Measurements from ENCODE around the gene ACTN4.
A peak's percentile ranks its signal among the peaks of the same experiment; 100 is the strongest.

The ACTN4 gene

GRCh38 chr19:38678891-38679494 is 31.5 kb downstream of the ACTN4 start:
- no peak overlapping the region for H2BK5ac ChIP-seq (ENCODE audit: low read length)
- no peak overlapping the region for H2BK15ac ChIP-seq (replicated peaks; ENCODE audit: low read depth)
- H3K18ac ChIP-seq (ENCODE audit: low read length): no peak overlapping the region
- H3K36me3 ChIP-seq (ENCODE audit: control insufficient read depth, insufficient read depth, low read length): no peaks in the 10 kb centered on the region
- no peak overlapping the region for H3K23ac ChIP-seq (ENCODE audit: low read length)
- H3K4me3 ChIP-seq (ENCODE audit: low read length): no peak overlapping the region
- no peak overlapping the region for H3K56ac ChIP-seq (ENCODE audit: low read length)
- H3K27ac ChIP-seq (ENCODE audit: low read depth, low read length): no peak overlapping the region
- no CpG with 5 or more reads among the region's 7 CpGs for WGBS (ENCODE audit: extremely low coverage, insufficient coverage, low lambda C conversion rate)
- no peak overlapping the region for H3K4me2 ChIP-seq (ENCODE audit: low read length)
- peaks cover 43% of the 10 kb centered on the region for H3K79me1 ChIP-seq (ENCODE audit: low read length)
- no peak overlapping the region for H3K9ac ChIP-seq (ENCODE audit: low read length)
- no peak overlapping the region for H2BK120ac ChIP-seq (ENCODE audit: low read depth, low read length)
- no peak for DNase-seq
- no peaks in the 10 kb centered on the region for H3K27me3 ChIP-seq (ENCODE audit: insufficient read depth, low read length, poor library complexity)
- no peak overlapping the region for H4K5ac ChIP-seq (ENCODE audit: low read length)
- H4K8ac ChIP-seq (ENCODE audit: low read depth, low read length): no peak overlapping the region
- H3K4me1 ChIP-seq (ENCODE audit: control insufficient read depth, low read depth, low read length): peaks cover 14% of the 10 kb centered on the region
- no peak overlapping the region for H2AK5ac ChIP-seq (ENCODE audit: low read length)
- peaks cover 83% of the 10 kb centered on the region for H3K79me2 ChIP-seq (ENCODE audit: control insufficient read depth, insufficient read depth, low read length)
- no peak overlapping the region for H3K4ac ChIP-seq (ENCODE audit: low read depth, low read length)

- Histone ChIP-seq H2BK120ac (ENCODE audit: low read depth, low read length) (no peak overlapping the region), H3K27ac (ENCODE audit: low read depth, low read length) (no peak overlapping the region)
- DNase-seq: no peak
These were observed 32.4 kb downstream of the ACTN4 start for GRCh38 chr19:38679839-38680238.

GRCh38 chr19:38682195-38682867 is 34.9 kb downstream of the ACTN4 start:
- no peak for DNase-seq
- Histone ChIP-seq H2AK5ac (ENCODE audit: low read length) (peak overlapping the region; percentile 71), H2BK5ac (ENCODE audit: low read length) (no peak overlapping the region), H3K18ac (ENCODE audit: low read length) (no peak overlapping the region), H3K4me2 (ENCODE audit: low read length) (no peak overlapping the region), H3K23ac (ENCODE audit: low read length) (no peak overlapping the region), H3K4me1 (ENCODE audit: control insufficient read depth, low read depth, low read length) (peaks cover 33% of the 10 kb centered on the region), H4K5ac (ENCODE audit: low read length) (no peak overlapping the region), H3K79me2 (ENCODE audit: control insufficient read depth, insufficient read depth, low read length) (peaks cover 77% of the 10 kb centered on the region), H3K9ac (ENCODE audit: low read length) (no peak overlapping the region), H3K27me3 (ENCODE audit: insufficient read depth, low read length, poor library complexity) (no peaks in the 10 kb centered on the region), H3K79me1 (ENCODE audit: low read length) (peaks cover 39% of the 10 kb centered on the region), H2BK15ac (replicated peaks; ENCODE audit: low read depth) (no peak overlapping the region), H3K56ac (ENCODE audit: low read length) (peak overlapping the region; percentile 75), H2BK120ac (ENCODE audit: low read depth, low read length) (no peak overlapping the region), H3K4ac (ENCODE audit: low read depth, low read length) (no peak overlapping the region), H3K36me3 (ENCODE audit: control insufficient read depth, insufficient read depth, low read length) (no peaks in the 10 kb centered on the region), H3K27ac (ENCODE audit: low read depth, low read length) (peak overlapping the region; percentile 93), H3K4me3 (ENCODE audit: low read length) (no peak overlapping the region), H4K8ac (ENCODE audit: low read depth, low read length) (no peak overlapping the region)
- WGBS (ENCODE audit: extremely low coverage, insufficient coverage, low lambda C conversion rate): no CpG with 5 or more reads among the region's 11 CpGs

More at GRCh38 chr19:38679839-38680238, 32.4 kb downstream of the ACTN4 start:
- no peaks in the 10 kb centered on the region for H3K36me3 ChIP-seq (ENCODE audit: control insufficient read depth, insufficient read depth, low read length)
- no peak overlapping the region for H3K23ac ChIP-seq (ENCODE audit: low read length)
- no peak overlapping the region for H3K4ac ChIP-seq (ENCODE audit: low read depth, low read length)
- H2AK5ac ChIP-seq (ENCODE audit: low read length): no peak overlapping the region
- H4K8ac ChIP-seq (ENCODE audit: low read depth, low read length): no peak overlapping the region
- peaks cover 19% of the 10 kb centered on the region for H3K4me1 ChIP-seq (ENCODE audit: control insufficient read depth, low read depth, low read length)
- no peak overlapping the region for H3K4me3 ChIP-seq (ENCODE audit: low read length)
- H3K18ac ChIP-seq (ENCODE audit: low read length): no peak overlapping the region
- no peak overlapping the region for H2BK15ac ChIP-seq (replicated peaks; ENCODE audit: low read depth)
- H4K5ac ChIP-seq (ENCODE audit: low read length): no peak overlapping the region
- H3K4me2 ChIP-seq (ENCODE audit: low read length): no peak overlapping the region
- no peak overlapping the region for H2BK5ac ChIP-seq (ENCODE audit: low read length)
- no peak overlapping the region for H3K56ac ChIP-seq (ENCODE audit: low read length)
- H3K79me1 ChIP-seq (ENCODE audit: low read length): peaks cover 45% of the 10 kb centered on the region
- no CpG with 5 or more reads among the region's 4 CpGs for WGBS (ENCODE audit: extremely low coverage, insufficient coverage, low lambda C conversion rate)
- H3K9ac ChIP-seq (ENCODE audit: low read length): no peak overlapping the region
- H3K79me2 ChIP-seq (ENCODE audit: control insufficient read depth, insufficient read depth, low read length): peaks cover 83% of the 10 kb centered on the region
- no peaks in the 10 kb centered on the region for H3K27me3 ChIP-seq (ENCODE audit: insufficient read depth, low read length, poor library complexity)

GRCh38 chr19:38682872-38683392 is 35.5 kb downstream of the ACTN4 start:
- Histone ChIP-seq H3K9ac (ENCODE audit: low read length) (peak overlapping the region; percentile 49), H2BK5ac (ENCODE audit: low read length) (peak overlapping the region; percentile 81), H3K27me3 (ENCODE audit: insufficient read depth, low read length, poor library complexity) (no peaks in the 10 kb centered on the region), H3K79me2 (ENCODE audit: control insufficient read depth, insufficient read depth, low read length) (peaks cover 77% of the 10 kb centered on the region), H3K18ac (ENCODE audit: low read length) (peak overlapping the region; percentile 5), H4K8ac (ENCODE audit: low read depth, low read length) (no peak overlapping the region), H2BK15ac (replicated peaks; ENCODE audit: low read depth) (no peak overlapping the region), H3K4me1 (ENCODE audit: control insufficient read depth, low read depth, low read length) (peaks cover 33% of the 10 kb centered on the region), H3K56ac (ENCODE audit: low read length) (peak overlapping the region; percentile 75), H3K27ac (ENCODE audit: low read depth, low read length) (peak overlapping the region; percentile 93), H3K23ac (ENCODE audit: low read length) (no peak overlapping the region), H3K4me3 (ENCODE audit: low read length) (no peak overlapping the region), H3K4ac (ENCODE audit: low read depth, low read length) (peak overlapping the region; percentile 0), H3K36me3 (ENCODE audit: control insufficient read depth, insufficient read depth, low read length) (no peaks in the 10 kb centered on the region), H4K5ac (ENCODE audit: low read length) (no peak overlapping the region), H3K79me1 (ENCODE audit: low read length) (peaks cover 36% of the 10 kb centered on the region), H2AK5ac (ENCODE audit: low read length) (peak overlapping the region; percentile 71), H2BK120ac (ENCODE audit: low read depth, low read length) (no peak overlapping the region), H3K4me2 (ENCODE audit: low read length) (no peak overlapping the region)
- no CpG with 5 or more reads among the region's 7 CpGs for WGBS (ENCODE audit: extremely low coverage, insufficient coverage, low lambda C conversion rate)
- no peak for DNase-seq

- peak overlapping the region; percentile 83 for H3K4ac ChIP-seq (ENCODE audit: low read depth, low read length)
- H3K79me1 ChIP-seq (ENCODE audit: low read length): peaks cover 31% of the 10 kb centered on the region
- H3K23ac ChIP-seq (ENCODE audit: low read length): no peak overlapping the region
- H3K4me3 ChIP-seq (ENCODE audit: low read length): no peak overlapping the region
- WGBS (ENCODE audit: extremely low coverage, insufficient coverage, low lambda C conversion rate): no CpG with 5 or more reads among the region's 10 CpGs
- no peaks in the 10 kb centered on the region for H3K27me3 ChIP-seq (ENCODE audit: insufficient read depth, low read length, poor library complexity)
- H3K4me1 ChIP-seq (ENCODE audit: control insufficient read depth, low read depth, low read length): peaks cover 33% of the 10 kb centered on the region
- H3K18ac ChIP-seq (ENCODE audit: low read length): peak overlapping the region; percentile 84
- peak overlapping the region; percentile 75 for H3K56ac ChIP-seq (ENCODE audit: low read length)
- H4K5ac ChIP-seq (ENCODE audit: low read length): no peak overlapping the region
- peak overlapping the region; percentile 81 for H2BK5ac ChIP-seq (ENCODE audit: low read length)
- H3K36me3 ChIP-seq (ENCODE audit: control insufficient read depth, insufficient read depth, low read length): no peaks in the 10 kb centered on the region
- peak overlapping the region; percentile 1 for H3K4me2 ChIP-seq (ENCODE audit: low read length)
- no peak overlapping the region for H2BK15ac ChIP-seq (replicated peaks; ENCODE audit: low read depth)
- peak; percentile 98 for DNase-seq
- H2AK5ac ChIP-seq (ENCODE audit: low read length): peak overlapping the region; percentile 71
- peaks cover 73% of the 10 kb centered on the region for H3K79me2 ChIP-seq (ENCODE audit: control insufficient read depth, insufficient read depth, low read length)
- no peak overlapping the region for H4K8ac ChIP-seq (ENCODE audit: low read depth, low read length)
- H2BK120ac ChIP-seq (ENCODE audit: low read depth, low read length): peak overlapping the region; percentile 30
- H3K27ac ChIP-seq (ENCODE audit: low read depth, low read length): peak overlapping the region; percentile 93
- H3K9ac ChIP-seq (ENCODE audit: low read length): peak overlapping the region; percentile 49
These were observed 36.1 kb downstream of the ACTN4 start for GRCh38 chr19:38683393-38684077.
